Loucy (cell line): ENCODE measurements around the gene SPAST.

Experiments used
- CTCF ChIP-seq: fragments of 200-600 bp; sonication (generic); conservative IDR thresholded peaks from 2 replicates; pipeline ENCODE4 v1.5.1; 2014; ENCODE audit warnings: mild to moderate bottlenecking, antibody characterized with exemption, low read length
- EZH2phosphoT487 ChIP-seq: fragments of 200-600 bp; IDR thresholded peaks from 2 replicates; pipeline ENCODE4 v1.6.1; 2018; ENCODE audit warnings: antibody characterized with exemption, mild to moderate bottlenecking, moderate library complexity, borderline replicate concordance

GRCh38 chr2:32128636-32129035 lies 65.3 kb downstream of the SPAST start:
- TF ChIP-seq CTCF (no peak), EZH2phosphoT487 (no peak)
